Stimulated activated naive B cell treated with anti-CD40 and anti-IgM and Interleukin-4, amounts not matched to agents 10 μg/mL and 1 μg/mL and 100 μg/mL, for 72 hours (primary cell): ENCODE results near the gene LDLRAD4.

Source experiments
- ATAC-seq, 2 donors: fragments of 150-1000 bp; cut with Tn5 transposase; replicated peaks; 2 replicates each; pipeline ENCODE4 v1.10.0; 2021; ENCODE audit warnings: moderate library complexity in 1 of 2
- DNase-seq: peaks from one replicate; pipeline ENCODE4 v3.0.0; 2021
- H3K27ac Mint-ChIP-seq: one replicate; pipeline ENCODE4 v1.8.0; 2022; ENCODE audit warnings: mild to moderate bottlenecking, mixed read lengths
- H3K27me3 Mint-ChIP-seq, 2 donors: one replicate each; pipeline ENCODE4 v1.8.0; 2022; ENCODE audit warnings: mixed read lengths in 2 of 2
- H3K36me3 Mint-ChIP-seq, 2 donors: one replicate each; pipeline ENCODE4 v1.8.0; 2022; ENCODE audit warnings: mixed read lengths in 2 of 2, mild to moderate bottlenecking in 1 of 2
- H3K4me1 Mint-ChIP-seq, 2 donors: one replicate each; pipeline ENCODE4 v1.8.0; 2022; ENCODE audit warnings: mixed read lengths in 2 of 2, mild to moderate bottlenecking in 1 of 2
- H3K4me3 Mint-ChIP-seq, 2 donors: one replicate each; pipeline ENCODE4 v1.8.0; 2022; ENCODE audit warnings: mild to moderate bottlenecking in 2 of 2, mixed read lengths in 2 of 2, moderate library complexity in 1 of 2
- H3K9me3 Mint-ChIP-seq, 2 donors: one replicate each; pipeline ENCODE4 v1.8.0; 2022; ENCODE audit warnings: mixed read lengths in 2 of 2, mild to moderate bottlenecking in 1 of 2

LDLRAD4 gene

GRCh38 chr18:13625355-13625754, 406.8 kb downstream of the LDLRAD4 start:
- H3K9me3 Mint-ChIP-seq, result no peaks in the 10 kb centered on the region
- peak overlapping the region; percentile 21 for H3K27ac Mint-ChIP-seq
- DNase-seq (no peak), ATAC-seq (no peak)
- H3K4me1 Mint-ChIP-seq, result peaks cover 33 to 64% of the 10 kb centered on the region in 2 donors
- no peaks in the 10 kb centered on the region for H3K27me3 Mint-ChIP-seq
- no peak overlapping the region for H3K4me3 Mint-ChIP-seq
- peaks cover 41 to 69% of the 10 kb centered on the region in 2 donors for H3K36me3 Mint-ChIP-seq

GRCh38 chr18:13625843-13626543, 407.4 kb downstream of the LDLRAD4 start:
- Mint-ChIP-seq H3K27me3 (no peaks in the 10 kb centered on the region), H3K27ac (no peak overlapping the region), H3K4me1 (peaks cover 28 to 59% of the 10 kb centered on the region in 2 donors), H3K4me3 (no peak overlapping the region), H3K36me3 (peaks cover 36 to 68% of the 10 kb centered on the region in 2 donors), H3K9me3 (no peaks in the 10 kb centered on the region)
- ATAC-seq (no peak), DNase-seq (no peak)

- Mint-ChIP-seq H3K27ac (peak overlapping the region; percentile 42), H3K9me3 (no peaks in the 10 kb centered on the region), H3K27me3 (no peaks in the 10 kb centered on the region), H3K4me1 (peaks cover 28 to 56% of the 10 kb centered on the region in 2 donors), H3K4me3 (no peak overlapping the region), H3K36me3 (peaks cover 30 to 68% of the 10 kb centered on the region in 2 donors)
- no peak for ATAC-seq
- no peak for DNase-seq
Observed at GRCh38 chr18:13626544-13626908, 408.0 kb downstream of the LDLRAD4 start.

GRCh38 chr18:13627639-13628038, 409.1 kb downstream of the LDLRAD4 start:
- H3K27ac Mint-ChIP-seq, result no peak overlapping the region

GRCh38 chr18:13628211-13628610, 409.7 kb downstream of the LDLRAD4 start:
- no peak for ATAC-seq
- Mint-ChIP-seq H3K4me1 (peaks cover 28 to 50% of the 10 kb centered on the region in 2 donors), H3K4me3 (no peak overlapping the region), H3K27me3 (no peaks in the 10 kb centered on the region), H3K36me3 (peaks cover 27 to 64% of the 10 kb centered on the region in 2 donors), H3K27ac (no peak overlapping the region), H3K9me3 (no peaks in the 10 kb centered on the region)
- no peak for DNase-seq

More at GRCh38 chr18:13627639-13628038, 409.1 kb downstream of the LDLRAD4 start:
- DNase-seq (no peak), ATAC-seq (no peak)
- Mint-ChIP-seq H3K9me3 (no peaks in the 10 kb centered on the region), H3K4me1 (peaks cover 28 to 56% of the 10 kb centered on the region in 2 donors), H3K4me3 (no peak overlapping the region), H3K36me3 (peaks cover 29 to 65% of the 10 kb centered on the region in 2 donors), H3K27me3 (no peaks in the 10 kb centered on the region)

- peak; percentile 48 for DNase-seq
- H3K27me3 Mint-ChIP-seq, result no peaks in the 10 kb centered on the region
- H3K36me3 Mint-ChIP-seq, result peaks cover 27 to 54% of the 10 kb centered on the region in 2 donors
- peaks cover 26 to 45% of the 10 kb centered on the region in 2 donors for H3K4me1 Mint-ChIP-seq
- peak overlapping the region in 1 of 2 donors; percentile 57 for H3K4me3 Mint-ChIP-seq
- no peaks in the 10 kb centered on the region for H3K9me3 Mint-ChIP-seq
- ATAC-seq, result peak; percentile 94 to 96
- peak overlapping the region; percentile 86 for H3K27ac Mint-ChIP-seq
Observed at GRCh38 chr18:13629841-13630715, 411.5 kb downstream of the LDLRAD4 start.

GRCh38 chr18:13630716-13631268, 412.2 kb downstream of the LDLRAD4 start:
- peaks cover 28 to 56% of the 10 kb centered on the region in 2 donors for H3K36me3 Mint-ChIP-seq
- H3K4me1 Mint-ChIP-seq, result peaks cover 23 to 44% of the 10 kb centered on the region in 2 donors
- no peak overlapping the region for H3K27ac Mint-ChIP-seq
- ATAC-seq, result no peak
- H3K9me3 Mint-ChIP-seq, result no peaks in the 10 kb centered on the region
- no peak overlapping the region for H3K4me3 Mint-ChIP-seq
- no peaks in the 10 kb centered on the region for H3K27me3 Mint-ChIP-seq
- DNase-seq, result no peak

- H3K4me3 Mint-ChIP-seq, result no peak overlapping the region
- no peaks in the 10 kb centered on the region for H3K9me3 Mint-ChIP-seq
- peaks cover 12 to 16% of the 10 kb centered on the region in 2 donors for H3K4me1 Mint-ChIP-seq
- DNase-seq (no peak), ATAC-seq (no peak)
- H3K27ac Mint-ChIP-seq, result no peak overlapping the region
- H3K27me3 Mint-ChIP-seq, result no peaks in the 10 kb centered on the region
- H3K36me3 Mint-ChIP-seq, result peaks cover 17 to 44% of the 10 kb centered on the region in 2 donors
Observed at GRCh38 chr18:13633700-13634099, 415.1 kb downstream of the LDLRAD4 start.

- Mint-ChIP-seq H3K4me3 (no peak overlapping the region), H3K9me3 (no peaks in the 10 kb centered on the region), H3K27ac (no peak overlapping the region), H3K36me3 (peaks cover 18 to 40% of the 10 kb centered on the region in 2 donors), H3K27me3 (no peaks in the 10 kb centered on the region), H3K4me1 (peaks cover 2 to 5% of the 10 kb centered on the region in 2 donors)
- DNase-seq (no peak), ATAC-seq (no peak)
Observed at GRCh38 chr18:13635046-13635445, 416.5 kb downstream of the LDLRAD4 start.

- Mint-ChIP-seq H3K36me3 (peaks cover 24 to 26% of the 10 kb centered on the region in 2 donors), H3K9me3 (no peaks in the 10 kb centered on the region), H3K4me1 (peaks cover 0 to 6% of the 10 kb centered on the region in 2 donors), H3K27me3 (no peaks in the 10 kb centered on the region), H3K27ac (no peak overlapping the region), H3K4me3 (no peak overlapping the region)
- ATAC-seq (no peak), DNase-seq (no peak)
Observed at GRCh38 chr18:13638719-13639595, 420.4 kb downstream of the LDLRAD4 start.

GRCh38 chr18:13640266-13640860, 421.8 kb downstream of the LDLRAD4 start:
- Mint-ChIP-seq H3K27me3 (no peaks in the 10 kb centered on the region), H3K36me3 (peaks cover 28% of the 10 kb centered on the region in 2 donors), H3K4me3 (no peak overlapping the region), H3K27ac (no peak overlapping the region), H3K4me1 (peaks cover 0 to 6% of the 10 kb centered on the region in 2 donors), H3K9me3 (no peaks in the 10 kb centered on the region)
- ATAC-seq (no peak), DNase-seq (no peak)

GRCh38 chr18:13641551-13642439, 423.2 kb downstream of the LDLRAD4 start:
- Mint-ChIP-seq H3K9me3 (no peaks in the 10 kb centered on the region), H3K36me3 (peaks cover 29 to 30% of the 10 kb centered on the region in 2 donors), H3K27ac (no peak overlapping the region), H3K4me3 (no peak overlapping the region), H3K4me1 (peaks cover 0 to 6% of the 10 kb centered on the region in 2 donors), H3K27me3 (no peaks in the 10 kb centered on the region)
- ATAC-seq (no peak), DNase-seq (no peak)

GRCh38 chr18:13642440-13642827, 423.9 kb downstream of the LDLRAD4 start:
- Mint-ChIP-seq H3K9me3 (no peaks in the 10 kb centered on the region), H3K4me1 (peaks cover 0 to 6% of the 10 kb centered on the region in 2 donors), H3K27me3 (no peaks in the 10 kb centered on the region), H3K4me3 (no peak overlapping the region), H3K27ac (no peak overlapping the region), H3K36me3 (peaks cover 31 to 32% of the 10 kb centered on the region in 2 donors)
- DNase-seq (no peak), ATAC-seq (no peak)
